Lower lobe of right lung (tissue), 2 donors: ENCODE results near the gene CDHR4. TPM values are rescaled to one million over a fixed set of nuclear protein-coding genes. Genes with fewer than 3 reads are reported as not detected.
"Not testable (repeated sequence)": the region's sequence is repeated elsewhere in the genome, so short reads cannot be mapped to it uniquely, and the experiment has no call there.

ENCODE experiments used
- ATAC-seq, 2 donors: fragments of 200-7000 bp; cut with Tn5 transposase; one replicate each; pipeline ENCODE4 v1.9.1; 2020 to 2022; ENCODE audit warnings: mild to moderate bottlenecking in 2 of 2, moderate library complexity in 2 of 2
- DNase-seq: peaks from one replicate; pipeline ENCODE4 v3.0.0-alpha.2; 2020
- H3K27ac ChIP-seq: fragments of 200-600 bp; one replicate; pipeline ENCODE4 v1.8.0; 2022
- H3K27me3 ChIP-seq: fragments of 200-600 bp; one replicate; pipeline ENCODE4 v1.8.0; 2022; ENCODE audit warnings: low read depth
- H3K36me3 ChIP-seq: fragments of 200-600 bp; one replicate; pipeline ENCODE4 v1.8.0; 2022; ENCODE audit warnings: mild to moderate bottlenecking
- H3K4me1 ChIP-seq: fragments of 200-600 bp; one replicate; pipeline ENCODE4 v1.8.0; 2022
- H3K4me3 ChIP-seq: fragments of 200-600 bp; one replicate; pipeline ENCODE4 v1.8.0; 2022; ENCODE audit warnings: mild to moderate bottlenecking
- H3K9me3 ChIP-seq: fragments of 200-600 bp; one replicate; pipeline ENCODE4 v1.8.0; 2022
- CTCF ChIP-seq: fragments of 200-600 bp; IDR thresholded peaks from one replicate; pipeline ENCODE4 v1.8.0; 2022; ENCODE audit warnings: antibody characterized with exemption, mild to moderate bottlenecking
- intact Hi-C: fragments of 100-400 bp; cut with DNase I; formaldehyde crosslinking; loops from one replicate; pipeline ENCODE4 v1.11.0; 2022
- microRNA-seq: library from miRNA; unstranded; fragments of <30 nt; microRNA quantifications from one replicate; pipeline ENCODE4 v1.2.0, GENCODE V29; 2020; ENCODE audit warnings: borderline number of aligned reads
- total RNA-seq: library from RNA; stranded (reverse); fragmentation: NEBNext Ultra II Directional; extraction: Animal tissue kit (Norgen Biotek cat#: 25700); gene quantifications from one replicate; pipeline ENCODE4 v1.2.1, GENCODE V29; 2021
- donor health status: DM: no; HTN: yes; CAD: no; lungs with severe emphysema.

CDHR4 gene
- total RNA-seq, 1 donor from 2014 or later: 9.6 TPM

DNA sequence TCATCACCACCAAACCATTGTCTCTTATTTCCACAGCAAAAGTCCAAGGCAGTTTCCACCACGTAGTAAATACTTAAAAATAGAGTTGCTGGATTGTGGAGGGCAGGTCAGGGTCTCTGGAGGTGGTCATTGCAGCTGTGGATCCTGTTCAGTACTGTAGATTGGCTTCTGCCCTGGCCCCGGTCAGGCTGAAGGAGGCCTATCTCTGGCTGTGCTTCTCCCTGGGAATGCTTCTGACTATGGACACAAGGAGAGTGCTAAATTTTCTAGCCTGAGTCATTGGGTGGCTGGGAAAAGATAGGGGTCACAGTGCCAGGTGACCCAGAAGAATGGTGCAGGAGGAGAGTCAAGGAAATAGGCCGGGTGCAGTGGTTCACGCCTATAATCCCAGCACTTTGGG is 49.6 kb downstream of the CDHR4 start:
- no peak for TF ChIP-seq CTCF
- Histone ChIP-seq H3K4me3 (no peak overlapping the region), H3K9me3 (no peaks in the 10 kb centered on the region), H3K36me3 (peaks cover 38% of the 10 kb centered on the region), H3K27me3 (no peaks in the 10 kb centered on the region), H3K27ac (no peak overlapping the region), H3K4me1 (peaks cover 11% of the 10 kb centered on the region)
- no peak for ATAC-seq
- DNase-seq: no peak
- intact Hi-C loops: no loop called here

DNA sequence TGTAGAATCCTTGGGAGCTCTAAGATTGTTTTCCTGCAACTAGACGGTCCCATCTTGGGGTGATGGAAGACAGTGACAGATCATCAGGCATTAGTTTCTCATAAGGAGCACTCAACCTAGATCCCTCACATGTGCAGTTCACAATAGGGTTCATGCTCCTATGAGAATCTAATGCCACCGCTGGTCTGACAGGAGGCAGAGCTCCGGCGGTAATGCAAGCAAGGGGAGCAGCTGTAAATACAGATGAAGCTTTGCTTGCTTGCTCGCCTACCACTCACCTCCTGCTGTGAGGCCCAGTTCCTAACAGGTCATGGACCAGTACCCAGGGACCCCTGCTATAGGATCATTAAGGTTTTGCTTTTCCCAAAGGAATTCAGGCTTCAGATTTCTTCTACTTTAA is 50.8 kb downstream of the CDHR4 start:
- intact Hi-C loops, ATAC-seq, H3K27me3 ChIP-seq, H3K9me3 ChIP-seq, DNase-seq, H3K27ac ChIP-seq, H3K4me3 ChIP-seq: not testable (repeated sequence)
- Histone ChIP-seq H3K36me3 (peaks cover 41% of the 10 kb centered on the region), H3K4me1 (peaks cover 11% of the 10 kb centered on the region)

GRCh38 chr3:49747792-49748480 is 51.7 kb downstream of the CDHR4 start:
- Histone ChIP-seq H3K27me3 (no peaks in the 10 kb centered on the region), H3K4me1 (peaks cover 7% of the 10 kb centered on the region), H3K36me3 (peaks cover 48% of the 10 kb centered on the region), H3K4me3 (no peak overlapping the region), H3K27ac (no peak overlapping the region), H3K9me3 (no peaks in the 10 kb centered on the region)
- ATAC-seq (no peak), DNase-seq (no peak)
- TF ChIP-seq CTCF: no peak
- intact Hi-C loops: no loop called here

DNA sequence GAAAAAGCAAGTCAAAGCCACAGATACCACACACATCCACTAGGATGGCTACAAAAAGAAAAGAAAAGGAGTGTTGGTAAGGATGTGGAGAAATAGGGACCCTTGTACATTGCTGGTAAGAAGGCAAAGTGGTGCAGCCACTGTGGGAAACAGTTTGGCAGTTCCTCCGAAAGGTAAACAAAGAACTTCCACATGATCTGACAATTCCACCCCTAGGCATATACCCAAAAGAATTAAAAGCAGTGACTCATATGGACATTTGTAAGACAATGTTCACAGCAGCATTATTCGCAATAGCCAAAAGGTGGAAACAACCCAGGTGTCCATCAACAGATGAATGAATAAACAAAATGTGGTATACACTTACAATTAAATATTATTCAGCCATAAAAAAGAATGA is 53.7 kb downstream of the CDHR4 start:
- no peak for TF ChIP-seq CTCF
- intact Hi-C loops: no loop called here
- Histone ChIP-seq H3K4me1 (peaks cover 6% of the 10 kb centered on the region), H3K36me3 (peaks cover 48% of the 10 kb centered on the region), H3K9me3 (no peaks in the 10 kb centered on the region), H3K4me3 (no peak overlapping the region), H3K27ac (no peak overlapping the region), H3K27me3 (no peaks in the 10 kb centered on the region)
- no peak for DNase-seq
- no peak for ATAC-seq

Small RNA genes within 50 kb of the gene (microRNA-seq; reads per million reads assigned to microRNA genes)
- gene MIR5193: not detected

Other genes with a start within 250 kb of the CDHR4 start
- 0.35 TPM for gene BSN, start 245.4 kb downstream of the CDHR4 start, total RNA-seq
- gene APEH, start 125.5 kb downstream of the CDHR4 start, total RNA-seq: 83.4 TPM
- 17.5 TPM for gene MST1, start 110.4 kb downstream of the CDHR4 start, total RNA-seq
- 42.9 TPM for gene RNF123, start 110.3 kb downstream of the CDHR4 start, total RNA-seq
- gene AMIGO3, start 80.2 kb downstream of the CDHR4 start, total RNA-seq: not detected
- gene GMPPB, start 75.9 kb downstream of the CDHR4 start, total RNA-seq: 27.3 TPM
- gene IP6K1, start 13.3 kb downstream of the CDHR4 start, total RNA-seq: 37.5 TPM
- gene INKA1, start 3.4 kb upstream of the CDHR4 start, total RNA-seq: 5.3 TPM
- 128 TPM for gene UBA7, start 14.1 kb upstream of the CDHR4 start, total RNA-seq
- 3.0 TPM for gene TRAIP, start 56.7 kb upstream of the CDHR4 start, total RNA-seq
- gene CAMKV, start 70.0 kb upstream of the CDHR4 start, total RNA-seq: not detected
- gene MST1R, start 104.0 kb upstream of the CDHR4 start, total RNA-seq: 27.3 TPM
- gene MON1A, start 129.9 kb upstream of the CDHR4 start, total RNA-seq: 9.7 TPM
- gene RBM6, start 140.3 kb upstream of the CDHR4 start, total RNA-seq: 101 TPM